SKM-1 (cell line): ENCODE measurements around the gene RASSF3.
"Not testable (repeated sequence)": the region's sequence is repeated elsewhere in the genome, so short reads cannot be mapped to it uniquely, and the experiment has no call there.

Source experiments
- DNase-seq: peaks from one replicate; lab custom pipeline; 2025; ENCODE audit not compliant: unreplicated experiment; lab: John Stamatoyannopoulos, UW

RASSF3 gene

DNA sequence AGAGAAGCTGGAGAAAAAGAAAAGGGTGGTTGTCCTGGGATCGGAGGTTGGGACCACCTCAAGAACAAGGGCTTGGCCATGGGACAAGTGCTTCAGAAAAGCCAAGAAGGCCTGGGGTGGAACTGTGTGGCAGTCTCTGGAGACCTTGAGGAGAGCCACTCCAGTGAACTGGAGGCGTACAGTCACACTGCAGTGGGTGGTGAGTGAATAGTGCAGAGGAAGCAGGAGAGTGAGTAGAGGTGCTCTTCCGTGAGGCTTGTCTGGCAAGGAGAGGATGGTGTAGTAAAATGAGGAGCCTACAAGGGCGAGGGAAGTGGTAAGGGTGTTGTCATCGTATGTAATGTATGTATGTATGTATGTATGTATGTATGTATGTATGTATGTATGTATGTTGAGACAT lies 20.9 kb downstream of the RASSF3 start:
- no peak for DNase-seq

- DNase-seq, result no peak
These were observed 23.0 kb downstream of the RASSF3 start for GRCh38 chr12:64633011-64633939.

GRCh38 chr12:64633940-64634337 lies 23.6 kb downstream of the RASSF3 start:
- DNase-seq, result no peak

DNA sequence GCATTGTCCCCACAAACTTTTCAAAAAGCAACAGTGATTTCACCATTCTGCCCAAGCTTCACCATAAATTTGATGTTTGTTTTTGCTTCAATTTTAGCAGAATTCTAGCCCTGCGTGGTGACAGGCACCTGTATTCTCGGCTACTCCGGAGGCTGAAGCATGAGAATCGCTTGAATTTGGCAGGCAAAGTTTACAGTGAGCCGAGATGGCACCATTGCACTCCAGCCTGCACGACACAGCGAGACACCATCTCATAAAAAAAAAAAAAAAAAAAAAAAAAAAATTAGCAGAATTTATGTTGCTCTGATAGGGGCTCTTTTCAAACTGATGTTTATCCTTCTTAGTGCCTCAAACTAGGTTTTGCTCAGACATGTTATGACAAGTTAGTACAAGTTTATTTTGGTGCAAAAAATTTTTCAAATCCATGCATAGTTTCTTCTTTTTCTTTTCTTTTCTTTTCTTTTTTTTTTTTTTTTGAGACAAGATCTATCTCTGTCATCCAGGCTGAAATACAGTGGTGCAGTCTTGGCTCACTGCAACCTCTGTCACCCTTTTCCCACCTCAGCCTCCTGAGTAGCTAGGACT lies 24.3 kb downstream of the RASSF3 start:
- no peak for DNase-seq

- no peak for DNase-seq
These were observed 25.2 kb downstream of the RASSF3 start for GRCh38 chr12:64635356-64635998.

- no peak for DNase-seq
These were observed 26.6 kb downstream of the RASSF3 start for GRCh38 chr12:64636856-64637255.

DNA sequence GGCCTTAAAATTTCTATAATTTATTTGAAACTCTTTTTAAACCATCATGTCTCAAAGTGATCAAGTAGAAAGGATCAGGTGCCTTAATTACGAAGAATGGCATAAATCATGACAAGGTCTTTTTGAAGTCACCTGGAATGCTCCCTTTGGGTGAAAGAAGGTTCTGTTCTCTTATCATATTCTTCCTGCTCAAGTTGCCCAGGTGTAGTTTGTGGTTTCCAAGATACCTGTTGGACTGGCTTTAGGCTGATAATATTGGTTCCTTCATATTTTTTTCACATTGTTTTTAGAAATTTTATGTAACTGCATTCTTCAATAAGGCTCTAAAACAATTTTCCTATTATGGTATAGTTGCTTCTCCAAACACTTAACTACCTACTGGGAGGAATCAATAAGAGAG lies 29.2 kb downstream of the RASSF3 start:
- no peak for DNase-seq

DNA sequence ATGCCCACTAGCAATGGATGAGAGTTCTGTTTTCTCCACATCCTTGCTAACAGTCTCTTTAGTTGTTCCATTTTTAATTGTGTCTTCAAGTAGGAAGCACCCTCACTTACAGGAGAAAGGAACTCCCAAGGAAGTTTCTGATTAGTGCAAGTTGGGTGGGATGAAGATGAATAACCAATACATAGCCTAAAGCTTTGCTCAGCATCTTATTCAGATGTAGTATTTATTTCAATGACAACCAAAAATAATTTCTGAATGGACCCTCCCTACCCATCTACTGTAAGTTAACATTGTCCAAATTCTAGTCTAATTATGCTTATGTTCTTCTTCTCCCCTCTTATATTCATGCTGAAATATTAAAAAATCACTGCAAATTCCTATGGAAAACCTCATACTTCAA lies 36.0 kb downstream of the RASSF3 start:
- no peak for DNase-seq

GRCh38 chr12:64649487-64649886 lies 39.2 kb downstream of the RASSF3 start:
- DNase-seq, result no peak

GRCh38 chr12:64650762-64651161 lies 40.5 kb downstream of the RASSF3 start:
- no peak for DNase-seq

- no peak for DNase-seq
These were observed 42.1 kb downstream of the RASSF3 start for GRCh38 chr12:64652346-64652745.

DNA sequence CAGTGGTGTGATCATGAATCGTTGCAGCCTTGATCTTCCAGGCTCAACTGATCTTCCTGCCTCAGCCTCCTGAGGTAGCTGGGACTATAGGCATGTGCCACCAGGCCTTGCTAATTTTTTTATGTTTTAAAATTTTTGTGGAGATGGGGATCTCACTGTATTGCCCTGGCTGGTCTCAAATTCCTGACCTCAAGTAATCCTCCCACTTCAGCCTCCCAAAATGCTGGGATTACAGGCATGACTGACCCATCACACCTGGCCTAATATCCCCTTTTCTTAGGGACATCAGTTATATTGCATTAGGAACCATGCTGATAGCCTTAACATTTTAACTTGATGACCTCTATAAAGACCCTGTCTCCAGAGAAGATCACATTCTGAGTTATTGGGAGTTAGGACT lies 42.8 kb downstream of the RASSF3 start:
- DNase-seq, result no peak

DNA sequence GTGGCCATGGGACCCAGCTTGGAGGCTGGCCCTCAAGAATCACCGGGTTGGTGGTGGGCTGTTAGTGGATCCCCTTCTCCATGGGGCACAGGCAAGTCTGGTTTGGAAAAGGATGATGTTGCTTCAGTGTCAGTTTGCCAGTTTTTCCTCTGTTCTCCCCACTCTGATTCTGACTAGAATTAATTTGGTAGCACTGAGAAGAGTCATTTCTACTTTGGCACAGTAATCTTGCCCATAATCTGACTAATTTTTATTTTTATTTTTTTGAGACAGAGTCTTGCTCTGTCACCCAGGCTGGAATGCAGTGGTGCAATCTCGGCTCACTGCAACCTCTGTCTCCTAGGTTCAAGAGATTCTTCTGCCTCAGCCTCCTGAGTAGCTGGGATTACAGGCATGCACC lies 43.6 kb downstream of the RASSF3 start:
- DNase-seq, result not testable (repeated sequence)

GRCh38 chr12:64655141-64655540 lies 44.8 kb downstream of the RASSF3 start:
- DNase-seq, result no peak

- DNase-seq, result no peak
These were observed 46.1 kb downstream of the RASSF3 start for GRCh38 chr12:64656429-64656828.

GRCh38 chr12:64658892-64659481 lies 48.7 kb downstream of the RASSF3 start:
- no peak for DNase-seq

GRCh38 chr12:64660237-64661018 lies 50.1 kb downstream of the RASSF3 start:
- DNase-seq, result no peak

DNA sequence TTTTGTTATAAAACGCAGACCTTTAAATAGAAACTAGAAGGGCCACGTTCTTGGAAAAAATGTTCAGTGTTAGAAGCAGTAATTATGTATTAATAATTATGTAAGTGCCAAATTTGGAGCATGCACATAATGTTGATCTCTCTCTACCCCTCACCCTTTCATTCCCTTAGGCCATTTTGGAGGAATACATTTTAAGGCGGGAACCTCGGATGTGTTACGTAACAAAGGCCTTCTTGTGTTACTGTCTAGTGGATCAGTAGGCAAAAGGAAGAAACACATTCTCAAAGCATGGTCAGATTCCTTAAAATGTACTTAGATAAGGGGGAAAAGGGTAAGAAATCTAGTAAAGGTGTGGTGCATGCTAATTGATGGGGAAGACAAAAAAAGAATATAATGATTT lies 52.7 kb downstream of the RASSF3 start:
- DNase-seq, result no peak

DNA sequence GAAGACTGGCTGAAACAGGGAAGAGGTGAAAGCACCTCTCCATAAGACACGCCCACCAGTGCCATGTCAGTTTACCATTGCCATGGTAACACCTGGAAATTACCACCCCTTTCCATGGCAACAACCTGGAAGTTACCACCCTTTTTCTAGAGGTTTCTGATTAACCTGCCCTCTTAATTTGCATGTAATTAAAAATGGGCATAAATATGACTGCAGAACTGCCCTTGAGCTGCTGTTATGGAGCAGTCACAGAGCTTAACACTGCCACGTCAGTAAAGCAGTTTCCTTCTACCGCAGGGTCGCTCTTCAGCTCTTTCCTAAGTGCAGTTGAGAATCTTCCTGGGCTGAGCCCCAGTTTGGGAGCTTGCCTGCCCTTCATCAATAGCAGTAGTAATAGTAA lies 55.2 kb downstream of the RASSF3 start:
- DNase-seq, result no peak

DNA sequence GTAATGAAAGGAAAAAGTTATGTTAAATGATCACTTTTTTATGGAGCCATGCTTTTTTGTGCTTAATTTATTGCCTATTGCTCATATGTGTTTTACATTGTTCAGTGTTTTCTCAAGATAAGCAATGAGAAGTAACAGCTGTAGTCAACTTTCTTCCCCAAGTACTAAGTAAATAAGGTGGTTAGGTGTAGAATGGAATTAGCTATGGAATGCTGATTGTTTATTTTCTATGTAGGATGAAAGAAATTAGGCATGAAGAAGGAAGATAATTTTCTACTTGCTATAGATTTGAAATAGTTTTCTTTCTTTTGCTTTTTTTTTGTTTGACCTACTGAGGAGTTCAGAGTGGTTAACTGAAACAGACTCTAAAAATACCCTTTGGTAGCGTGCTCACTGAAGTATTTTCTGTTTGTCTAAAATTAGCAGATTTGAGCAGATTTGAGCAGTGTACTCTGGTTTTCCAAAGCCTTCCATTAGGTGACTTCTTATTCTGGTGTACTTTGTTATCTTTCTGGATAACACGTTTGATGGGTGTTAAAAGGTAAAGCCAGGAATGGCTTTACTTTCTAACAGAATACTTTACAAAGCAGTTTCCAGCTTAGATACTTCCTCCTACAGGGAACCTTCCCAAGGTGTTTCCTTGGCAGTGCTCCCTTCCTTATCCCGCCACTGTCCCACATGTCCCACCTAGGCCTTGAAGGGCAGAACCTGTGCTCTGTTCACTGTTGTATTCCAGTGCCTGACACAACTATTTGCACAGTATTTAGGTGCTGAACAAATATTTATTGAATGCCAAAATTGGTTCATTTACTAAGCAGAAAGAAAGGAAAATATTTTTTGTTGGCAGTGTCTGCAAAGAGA lies 56.0 kb downstream of the RASSF3 start:
- DNase-seq, result no peak
